Mesenchymal stem cell (in vitro differentiated cells and primary cell): ENCODE data around the gene CORO2B.

Experiments
- DNase-seq: peaks from one replicate; pipeline ENCODE4 v3.0.0-alpha.2; 2013
- H2AFZ ChIP-seq: one replicate; pipeline ENCODE4 v1.6.1; 2013; ENCODE audit warnings: low read depth, mild to moderate bottlenecking, control low read depth, inconsistent platforms, low read length, moderate library complexity
- H2AK5ac ChIP-seq: 2 replicates; pipeline ENCODE4 v1.6.1; 2013; ENCODE audit warnings: low read length, moderate library complexity, mild to moderate bottlenecking, inconsistent platforms; ENCODE audit not compliant: severe bottlenecking
- H2BK120ac ChIP-seq: one replicate; pipeline ENCODE4 v1.6.1; 2013; ENCODE audit warnings: low read depth, mild to moderate bottlenecking, inconsistent platforms, low read length, moderate library complexity
- H2BK12ac ChIP-seq, 2 experiments: one replicate each; pipeline ENCODE4 v1.6.1; 2013; ENCODE audit warnings: inconsistent platforms in 2 of 2, low read length in 2 of 2, mild to moderate bottlenecking in 2 of 2, moderate library complexity in 2 of 2, control low read depth in 1 of 2
- H2BK15ac ChIP-seq: one replicate; pipeline ENCODE4 v1.6.1; 2013; ENCODE audit warnings: mild to moderate bottlenecking, low read depth, inconsistent platforms; ENCODE audit not compliant: poor library complexity, severe bottlenecking
- H2BK5ac ChIP-seq: 2 replicates; pipeline ENCODE4 v1.6.1; 2013; ENCODE audit warnings: low read depth, mild to moderate bottlenecking, low read length, control low read depth, inconsistent platforms; ENCODE audit not compliant: poor library complexity, severe bottlenecking
- H3K14ac ChIP-seq, 2 experiments: one replicate each; pipeline ENCODE4 v1.6.1; 2013; ENCODE audit warnings: inconsistent platforms in 2 of 2, low read length in 2 of 2, control low read depth in 1 of 2, mild to moderate bottlenecking in 1 of 2, moderate library complexity in 1 of 2
- H3K18ac ChIP-seq, 2 experiments: one replicate each; pipeline ENCODE4 v1.6.1; 2013; ENCODE audit warnings: inconsistent platforms in 2 of 2, low read length in 2 of 2, control low read depth in 1 of 2, low read depth in 1 of 2, mild to moderate bottlenecking in 1 of 2
- H3K23ac ChIP-seq, 2 experiments: one replicate each; pipeline ENCODE4 v1.6.1; 2013; ENCODE audit warnings: inconsistent platforms in 2 of 2, low read length in 2 of 2, mild to moderate bottlenecking in 2 of 2, moderate library complexity in 2 of 2, control low read depth in 1 of 2
- H3K27ac ChIP-seq: 2 replicates; pipeline ENCODE4 v1.5.1; 2013; ENCODE audit warnings: mild to moderate bottlenecking, moderate library complexity, low read length, control low read depth, inconsistent platforms; ENCODE audit not compliant: poor library complexity, severe bottlenecking
- H3K27me3 ChIP-seq, 2 experiments: 2 replicates each; pipeline versions ENCODE4 v1.6.1 to v1.7.0; 2013; ENCODE audit warnings: low read length in 2 of 2, mild to moderate bottlenecking in 2 of 2, moderate library complexity in 2 of 2, control low read depth in 1 of 2, inconsistent platforms in 1 of 2; ENCODE audit not compliant: control insufficient read depth in 1 of 2, insufficient read depth in 1 of 2
- H3K36me3 ChIP-seq, 2 experiments: 2 replicates each; pipeline versions ENCODE4 v1.6.1 to v1.7.0; 2013; ENCODE audit warnings: low read length in 2 of 2, control low read depth in 1 of 2, inconsistent platforms in 1 of 2, low read depth in 1 of 2, mild to moderate bottlenecking in 1 of 2; ENCODE audit not compliant: insufficient read depth in 2 of 2, control insufficient read depth in 1 of 2
- H3K4ac ChIP-seq, 2 experiments: one replicate each; pipeline ENCODE4 v1.6.1; 2013; ENCODE audit warnings: inconsistent platforms in 2 of 2, low read length in 2 of 2, mild to moderate bottlenecking in 2 of 2, moderate library complexity in 2 of 2, control low read depth in 1 of 2, low read depth in 1 of 2
- H3K4me1 ChIP-seq: 2 replicates; pipeline ENCODE4 v1.6.1; 2013; ENCODE audit warnings: low read depth, low read length, control low read depth; ENCODE audit not compliant: control insufficient read depth, insufficient read depth
- H3K4me2 ChIP-seq: 2 replicates; pipeline ENCODE4 v1.6.1; 2013; ENCODE audit warnings: low read length, mild to moderate bottlenecking, inconsistent platforms; ENCODE audit not compliant: poor library complexity, severe bottlenecking
- H3K4me3 ChIP-seq, 2 experiments: 2 replicates each; pipeline versions ENCODE4 v1.5.1 to v1.7.0; 2013; ENCODE audit warnings: low read length in 2 of 2, mild to moderate bottlenecking in 2 of 2, control low read depth in 1 of 2, low read depth in 1 of 2; ENCODE audit not compliant: insufficient read depth in 1 of 2
- H3K79me1 ChIP-seq: replicated peaks from 2 replicates; pipeline ENCODE4 v1.6.1; 2013; ENCODE audit warnings: mild to moderate bottlenecking, control low read depth, low read length, inconsistent platforms; ENCODE audit not compliant: poor library complexity, severe bottlenecking
- H3K9ac ChIP-seq: 2 replicates; pipeline ENCODE4 v1.7.0; 2013; ENCODE audit warnings: mild to moderate bottlenecking, low read length, moderate library complexity
- H3K9me3 ChIP-seq: 2 replicates; pipeline ENCODE4 v1.7.0; 2013; ENCODE audit warnings: mild to moderate bottlenecking, low read length; ENCODE audit not compliant: control insufficient read depth
- H4K8ac ChIP-seq: one replicate; pipeline ENCODE4 v1.6.1; 2013; ENCODE audit warnings: inconsistent platforms, mild to moderate bottlenecking, low read length, moderate library complexity
- H4K91ac ChIP-seq: one replicate; pipeline ENCODE4 v1.6.1; 2013; ENCODE audit warnings: mild to moderate bottlenecking, low read length, inconsistent platforms
- WGBS: methylation state at CpG from one replicate; pipeline ENCODE4 v1.1.7; 2013; ENCODE audit warnings: mixed read lengths; 5-methylcytosine and 5-hydroxymethylcytosine counted together

The CORO2B gene

GRCh38 chr15:68537097-68537496, 41.7 kb upstream of the CORO2B start:
- H3K27ac ChIP-seq: no peak overlapping the region
- no peaks in the 10 kb centered on the region for H3K36me3 ChIP-seq
- no peak overlapping the region for H3K18ac ChIP-seq
- no peak overlapping the region for H4K91ac ChIP-seq
- no peak overlapping the region for H2BK120ac ChIP-seq
- no peaks in the 10 kb centered on the region for H3K79me1 ChIP-seq
- no peak overlapping the region for H2BK5ac ChIP-seq
- peak overlapping the region; percentile 79 for H3K9ac ChIP-seq
- no peak overlapping the region for H3K4ac ChIP-seq
- peak overlapping the region in 1 of 2 experiments; percentile 98 for H2BK12ac ChIP-seq
- peaks cover 1% of the 10 kb centered on the region for H3K4me1 ChIP-seq
- H2AK5ac ChIP-seq: peak overlapping the region; percentile 23
- no peak for DNase-seq
- H2AFZ ChIP-seq: no peak overlapping the region
- H3K27me3 ChIP-seq: no peaks in the 10 kb centered on the region
- no peak overlapping the region for H3K4me2 ChIP-seq
- H2BK15ac ChIP-seq: no peak overlapping the region
- H3K14ac ChIP-seq: no peak overlapping the region
- H3K9me3 ChIP-seq: peaks cover 13% of the 10 kb centered on the region
- no peak overlapping the region for H4K8ac ChIP-seq
- no peak overlapping the region for H3K23ac ChIP-seq
- H3K4me3 ChIP-seq: no peak overlapping the region

DNA sequence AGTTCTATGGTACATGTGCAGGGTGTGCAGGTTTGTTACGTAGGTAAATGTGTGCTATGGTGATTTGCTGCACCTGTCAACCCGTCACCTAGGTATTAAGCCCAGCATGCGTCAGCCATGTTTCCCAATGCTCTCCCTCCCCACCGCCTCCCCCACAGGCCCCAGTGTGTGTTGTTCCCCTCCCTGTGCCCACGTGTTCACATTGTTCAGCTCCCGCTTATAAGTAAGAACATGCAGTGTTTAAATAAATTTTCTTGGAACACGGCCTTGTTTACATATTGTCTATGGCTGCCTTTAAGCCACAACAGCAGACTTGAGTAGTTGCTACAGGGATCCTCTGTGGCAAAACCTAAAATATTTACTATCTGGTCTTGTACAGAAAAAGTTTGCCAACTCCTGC, 41.3 kb upstream of the CORO2B start:
- Histone ChIP-seq H2AK5ac (peak overlapping the region; percentile 74), H3K27ac (no peak overlapping the region), H3K4me3 (no peak overlapping the region), H3K14ac (no peak overlapping the region), H2BK5ac (no peak overlapping the region), H3K4me1 (peaks cover 1% of the 10 kb centered on the region), H2BK12ac (peak overlapping the region in 1 of 2 experiments; percentile 83), H3K18ac (peak overlapping the region in 1 of 2 experiments; percentile 42), H2BK120ac (no peak overlapping the region), H4K8ac (no peak overlapping the region), H3K9ac (no peak overlapping the region), H3K23ac (no peak overlapping the region), H3K4me2 (no peak overlapping the region), H3K79me1 (no peaks in the 10 kb centered on the region), H4K91ac (no peak overlapping the region), H2AFZ (no peak overlapping the region), H3K27me3 (no peaks in the 10 kb centered on the region), H3K4ac (peak overlapping the region in 1 of 2 experiments; percentile 28), H3K9me3 (peaks cover 10% of the 10 kb centered on the region), H2BK15ac (peak overlapping the region; percentile 70), H3K36me3 (no peaks in the 10 kb centered on the region)
- no peak for DNase-seq
- WGBS: 54% methylated on average over 4 of the region's 7 CpGs

DNA sequence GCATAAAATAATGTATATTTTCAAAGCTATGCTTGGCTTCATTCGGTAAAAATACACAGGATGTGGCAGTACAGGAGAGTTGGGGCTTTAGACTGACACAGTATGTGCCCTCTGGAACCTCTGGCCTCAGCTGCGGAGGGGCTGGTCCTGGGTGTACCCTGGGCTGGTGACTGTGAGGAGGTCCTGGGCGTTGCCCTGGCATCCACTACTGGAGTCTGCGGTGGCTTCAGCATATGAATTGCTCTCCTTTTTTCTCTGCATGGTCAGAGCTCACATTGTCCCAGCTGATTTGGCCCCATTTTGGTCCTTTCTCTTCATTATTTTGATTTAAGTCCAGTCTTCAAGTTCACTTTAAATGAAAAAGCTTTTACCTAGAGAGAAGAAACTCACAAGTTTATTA, 40.5 kb upstream of the CORO2B start:
- Histone ChIP-seq H3K4me3 (no peak overlapping the region), H3K23ac (no peak overlapping the region), H3K9ac (no peak overlapping the region), H3K79me1 (no peaks in the 10 kb centered on the region), H3K9me3 (peaks cover 2% of the 10 kb centered on the region), H3K14ac (no peak overlapping the region), H4K91ac (peak overlapping the region; percentile 14), H2BK5ac (peak overlapping the region; percentile 46), H3K4me2 (no peak overlapping the region), H2BK120ac (no peak overlapping the region), H4K8ac (peak overlapping the region; percentile 7), H2AK5ac (peak overlapping the region; percentile 68), H2AFZ (no peak overlapping the region), H2BK12ac (peak overlapping the region; percentile 75 to 85), H3K36me3 (no peaks in the 10 kb centered on the region), H3K27me3 (no peaks in the 10 kb centered on the region), H3K18ac (peak overlapping the region; percentile 14 to 25), H2BK15ac (peak overlapping the region; percentile 60), H3K4me1 (peaks cover 6% of the 10 kb centered on the region), H3K4ac (no peak overlapping the region), H3K27ac (no peak overlapping the region)
- no peak for DNase-seq
- WGBS: 96% methylated on average over 4 of the region's 4 CpGs

GRCh38 chr15:68541743-68542142, 37.0 kb upstream of the CORO2B start:
- Histone ChIP-seq H2BK5ac (no peak overlapping the region), H3K27me3 (no peaks in the 10 kb centered on the region), H2BK12ac (peak overlapping the region; percentile 19 to 81), H3K4me1 (peaks cover 14% of the 10 kb centered on the region), H3K36me3 (no peaks in the 10 kb centered on the region), H3K23ac (no peak overlapping the region), H3K14ac (no peak overlapping the region), H2AFZ (no peak overlapping the region), H3K4me3 (no peak overlapping the region), H3K27ac (no peak overlapping the region), H4K91ac (no peak overlapping the region), H3K79me1 (no peaks in the 10 kb centered on the region), H4K8ac (no peak overlapping the region), H3K18ac (peak overlapping the region in 1 of 2 experiments; percentile 40), H3K9me3 (no peaks in the 10 kb centered on the region), H3K4ac (peak overlapping the region; percentile 1 to 19), H2AK5ac (peak overlapping the region; percentile 50), H3K9ac (no peak overlapping the region), H2BK120ac (no peak overlapping the region), H2BK15ac (no peak overlapping the region), H3K4me2 (no peak overlapping the region)
- DNase-seq: no peak
- WGBS: 85% methylated on average over 9 of the region's 9 CpGs
